Epithelial cell of proximal tubule (primary cell): ENCODE measurements around the gene LIPI. TPM values are rescaled to one million over a fixed set of nuclear protein-coding genes. Genes with fewer than 3 reads are reported as not detected.
"Not testable (repeated sequence)": the region's sequence is repeated elsewhere in the genome, so short reads cannot be mapped to it uniquely, and the experiment has no call there.

ENCODE experiments used
- DNase-seq: peaks from one replicate; pipeline ENCODE4 v3.0.0-alpha.2; 2011; ENCODE audit warnings: low read depth
- H3K4me3 ChIP-seq: 2 replicates; pipeline ENCODE4 v1.5.1; 2011; ENCODE audit warnings: low read depth, mild to moderate bottlenecking, low read length
- CTCF ChIP-seq: conservative IDR thresholded peaks from 2 replicates; pipeline ENCODE4 v1.5.1; 2012; ENCODE audit warnings: low read depth, mild to moderate bottlenecking, low read length
- total RNA-seq: library from RNA; depleted of rRNA; stranded (reverse); fragments of >200 nt; gene quantifications from 2 replicates; pipeline ENCODE4 v1.2.3, GENCODE V29; 2015

LIPI gene
- total RNA-seq, 1 donor from 2014 or later: not detected

DNA sequence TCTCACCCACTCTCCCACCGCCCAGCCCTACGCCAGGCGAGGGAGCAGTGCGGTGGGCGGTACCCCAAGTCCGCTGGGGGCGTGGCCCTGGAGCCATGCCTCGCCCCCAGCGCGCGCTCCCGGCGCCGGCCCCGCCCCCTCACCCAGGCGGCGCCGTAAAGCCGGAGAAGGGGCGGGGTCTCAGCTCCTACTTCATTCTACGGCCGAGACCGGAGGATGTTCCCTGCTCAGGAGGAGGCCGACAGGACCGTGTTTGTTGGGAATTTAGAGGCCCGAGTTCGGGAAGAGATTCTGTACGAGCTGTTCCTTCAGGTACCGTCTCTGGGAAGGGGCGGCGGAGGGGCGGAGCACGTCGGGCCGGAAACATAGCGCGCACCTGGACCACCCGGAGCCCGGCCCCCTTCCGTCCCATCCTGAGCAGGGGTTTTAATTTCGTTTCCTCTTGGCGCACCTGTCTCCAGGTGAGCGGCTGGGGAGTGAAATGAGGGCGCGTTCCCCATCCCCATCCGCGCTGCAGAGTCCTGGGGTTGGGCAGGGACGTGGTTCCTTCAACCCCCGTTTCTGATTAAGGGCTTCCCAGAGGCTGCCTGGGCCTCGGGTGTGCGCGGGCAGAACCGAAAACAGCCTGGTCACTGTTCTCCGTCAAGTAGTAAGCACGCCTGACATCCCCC lies 5.4 kb upstream of the LIPI start, which contains the start of gene RBM11:
Gene RBM11 (plus strand): TSS at position 187 of the 671 bp plus-strand sequence. CDS start 30 bp downstream, at position 217.
- TF ChIP-seq CTCF: no peak
- no peak for DNase-seq
- H3K4me3 ChIP-seq: peak within 1 kb of the TSS; percentile 81

DNA sequence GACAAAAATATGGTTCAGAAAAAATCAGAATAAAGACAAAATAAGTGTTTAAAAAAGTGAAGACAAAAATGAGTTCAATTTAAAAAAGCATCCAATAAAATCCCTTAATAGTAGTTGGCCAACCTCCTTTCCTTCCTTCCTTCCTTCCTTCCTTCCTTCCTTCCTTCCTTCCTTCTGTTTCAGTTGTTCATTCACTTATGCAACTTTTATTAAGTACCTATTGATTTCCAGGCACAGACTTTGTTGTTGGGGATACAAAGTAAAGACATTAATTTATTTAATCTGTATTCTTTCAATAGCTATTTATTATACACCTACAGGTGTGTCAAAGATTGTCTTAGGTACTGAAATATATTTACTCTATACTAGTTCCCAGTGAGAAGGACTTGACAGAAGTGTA lies 2.4 kb upstream of the LIPI start:
- H3K4me3 ChIP-seq: no peak overlapping the region
- no peak for DNase-seq
- no peak for TF ChIP-seq CTCF

- DNase-seq: no peak
- no peak for TF ChIP-seq CTCF
- no peak overlapping the region for H3K4me3 ChIP-seq
Measured at GRCh38 chr21:14206222-14206621, 4.5 kb downstream of the LIPI start.

- H3K4me3 ChIP-seq, DNase-seq: not testable (repeated sequence)
Measured at GRCh38 chr21:14166463-14167223, 44.1 kb downstream of the LIPI start.

DNA sequence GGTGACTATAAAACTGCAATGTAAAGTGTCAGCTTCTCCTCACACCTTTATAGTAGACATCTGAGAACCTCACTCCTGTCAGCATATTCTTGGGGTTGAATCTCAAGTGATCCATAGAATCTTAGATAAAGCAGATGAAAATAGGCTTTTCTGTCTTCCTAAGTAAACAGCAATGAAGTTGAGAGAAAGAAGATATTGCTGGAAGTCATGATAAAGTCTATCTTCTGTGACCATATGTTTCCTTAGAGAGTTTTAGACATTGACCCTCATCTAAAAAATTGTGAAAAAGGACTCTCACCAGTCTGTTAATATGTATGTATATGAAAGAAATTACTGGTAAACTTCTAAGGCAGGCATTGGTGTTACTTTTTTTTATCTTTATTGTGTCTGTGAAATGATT lies 66.8 kb downstream of the LIPI start:
- no peak for TF ChIP-seq CTCF

DNA sequence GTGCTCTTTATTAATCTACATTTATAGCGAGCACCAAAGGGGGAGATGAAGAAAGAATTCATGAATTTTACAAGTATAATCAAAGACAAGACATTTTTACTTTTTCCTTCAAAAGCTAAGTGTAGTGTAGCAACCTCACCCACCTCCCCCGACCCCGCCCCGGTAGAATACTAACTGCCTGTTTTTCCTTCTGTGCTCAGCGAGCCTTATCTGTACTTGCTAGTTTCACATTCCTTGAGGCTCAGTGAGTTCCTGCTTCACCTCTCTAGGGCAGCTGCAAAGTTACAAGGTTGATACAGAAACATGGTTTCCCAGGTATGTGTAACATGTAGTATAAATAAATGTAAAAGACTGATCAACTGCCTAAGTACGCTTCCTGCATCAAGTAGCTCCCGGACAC lies 86.5 kb downstream of the LIPI start:
- no peak for TF ChIP-seq CTCF
- DNase-seq: no peak
- no peak overlapping the region for H3K4me3 ChIP-seq

More for the DNA sequence above, 66.8 kb downstream of the LIPI start:
- no peak overlapping the region for H3K4me3 ChIP-seq
- no peak for DNase-seq

GRCh38 chr21:14121719-14122118 lies 89.0 kb downstream of the LIPI start:
- TF ChIP-seq CTCF: no peak
- no peak for DNase-seq
- no peak overlapping the region for H3K4me3 ChIP-seq
